ENCODE measurements around the gene LEF1. TPM values are rescaled to one million over a fixed set of nuclear protein-coding genes. Genes with fewer than 3 reads are reported as not detected.

The LEF1 gene
- total and polyA plus RNA-seq, 2 donors (not counting 1 experiment from before 2014, with no cell fraction given): 2.4 to 5.1 TPM

- no peaks in the 10 kb centered on the region for H3K9me3 Mint-ChIP-seq (ENCODE audit: insufficient read depth)
- peaks cover 5 to 9% of the 10 kb centered on the region in 2 experiments for H3K36me3 ChIP-seq (replicated peaks in 1 of 2; ENCODE audit: control extremely low read depth in 1 of 2, control insufficient read depth in 1 of 2, extremely low read depth in 1 of 2, insufficient read depth in 2 of 2, low read length in 1 of 2)
- no CpG with 5 or more reads among the region's 2 CpGs for WGBS (ENCODE audit: insufficient coverage)
- no peak overlapping the region for H3K27ac ChIP-seq (ENCODE audit: low read length in 2 of 2)
- no peaks in the 10 kb centered on the region for H3K4me1 ChIP-seq (ENCODE audit: control insufficient read depth in 2 of 2, insufficient read depth in 2 of 2, low read length in 2 of 2)
- no peak for TF ChIP-seq EZH2 (IDR thresholded peaks at IDR 0.05; ENCODE audit: borderline replicate concordance, insufficient read depth, low read depth, low read length, poor library complexity, severe bottlenecking)
- TF ChIP-seq, protein P1, sequence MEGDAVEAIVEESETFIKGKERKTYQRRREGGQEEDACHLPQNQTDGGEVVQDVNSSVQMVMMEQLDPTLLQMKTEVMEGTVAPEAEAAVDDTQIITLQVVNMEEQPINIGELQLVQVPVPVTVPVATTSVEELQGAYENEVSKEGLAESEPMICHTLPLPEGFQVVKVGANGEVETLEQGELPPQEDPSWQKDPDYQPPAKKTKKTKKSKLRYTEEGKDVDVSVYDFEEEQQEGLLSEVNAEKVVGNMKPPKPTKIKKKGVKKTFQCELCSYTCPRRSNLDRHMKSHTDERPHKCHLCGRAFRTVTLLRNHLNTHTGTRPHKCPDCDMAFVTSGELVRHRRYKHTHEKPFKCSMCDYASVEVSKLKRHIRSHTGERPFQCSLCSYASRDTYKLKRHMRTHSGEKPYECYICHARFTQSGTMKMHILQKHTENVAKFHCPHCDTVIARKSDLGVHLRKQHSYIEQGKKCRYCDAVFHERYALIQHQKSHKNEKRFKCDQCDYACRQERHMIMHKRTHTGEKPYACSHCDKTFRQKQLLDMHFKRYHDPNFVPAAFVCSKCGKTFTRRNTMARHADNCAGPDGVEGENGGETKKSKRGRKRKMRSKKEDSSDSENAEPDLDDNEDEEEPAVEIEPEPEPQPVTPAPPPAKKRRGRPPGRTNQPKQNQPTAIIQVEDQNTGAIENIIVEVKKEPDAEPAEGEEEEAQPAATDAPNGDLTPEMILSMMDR (IDR thresholded peaks at IDR 0.05): no peak
- DNase-seq (no peak), ATAC-seq (ENCODE audit: low read depth) (no peak)
- no peak overlapping the region for H3K4me2 ChIP-seq (replicated peaks; ENCODE audit: low read depth, low read length, poor library complexity, severe bottlenecking)
- no peak overlapping the region for H3K4me3 Mint-ChIP-seq
- intact Hi-C loops (cut with micrococcal nuclease): no loop called here
- no peak overlapping the region for H2AFZ ChIP-seq (ENCODE audit: insufficient read depth, low read depth, low read length, poor library complexity, severe bottlenecking)
- ChIA-PET CTCF (interaction anchor here (3.4 kb wide), 1 partner anchor 20 kb away, joined by 19 read pairs; no protein-coding TSS in a partner anchor), POLR2A (no interaction called here)
- no peaks in the 10 kb centered on the region for H3K9me3 ChIP-seq (ENCODE audit: control extremely low read depth in 1 of 3, control insufficient read depth in 2 of 3, insufficient read depth in 1 of 3, low read length in 2 of 3)
- peaks cover 13% of the 10 kb centered on the region for H3K4me1 Mint-ChIP-seq
- H3K9ac ChIP-seq (ENCODE audit: low read length): no peak overlapping the region
- peaks cover 8% of the 10 kb centered on the region for H4K20me1 ChIP-seq (ENCODE audit: control insufficient read depth, insufficient read depth, low read length, poor library complexity, severe bottlenecking)
- no peaks in the 10 kb centered on the region for H3K27me3 Mint-ChIP-seq
- no peak overlapping the region for H3K4me3 ChIP-seq (ENCODE audit: control extremely low read depth in 1 of 5, extremely low read depth in 1 of 5, insufficient read depth in 1 of 5, low read depth in 2 of 5, low read length in 4 of 5)
- no peaks in the 10 kb centered on the region for H3K27me3 ChIP-seq (replicated peaks in 1 of 4; ENCODE audit: control extremely low read depth in 1 of 4, control insufficient read depth in 3 of 4, insufficient read depth in 4 of 4, low read length in 3 of 4)
- H3K27ac Mint-ChIP-seq: no peak overlapping the region
- peaks cover 41% of the 10 kb centered on the region for H3K79me2 ChIP-seq (ENCODE audit: control insufficient read depth, insufficient read depth, low read length)
These were observed 168.7 kb downstream of the LEF1 start for GRCh38 chr4:107999932-108000539.

GRCh38 chr4:107997794-107998193 lies 170.9 kb downstream of the LEF1 start:
- Mint-ChIP-seq H3K9me3 (ENCODE audit: insufficient read depth) (no peaks in the 10 kb centered on the region), H3K4me1 (peaks cover 32% of the 10 kb centered on the region), H3K27ac (no peak overlapping the region), H3K27me3 (no peaks in the 10 kb centered on the region), H3K4me3 (no peak overlapping the region)
- Histone ChIP-seq H4K20me1 (ENCODE audit: control insufficient read depth, insufficient read depth, low read length, poor library complexity, severe bottlenecking) (peaks cover 9% of the 10 kb centered on the region), H3K79me2 (ENCODE audit: control insufficient read depth, insufficient read depth, low read length) (peaks cover 56% of the 10 kb centered on the region), H3K27me3 (replicated peaks in 1 of 4; ENCODE audit: control extremely low read depth in 1 of 4, control insufficient read depth in 3 of 4, insufficient read depth in 4 of 4, low read length in 3 of 4) (no peaks in the 10 kb centered on the region), H3K9ac (ENCODE audit: low read length) (no peak overlapping the region), H3K9me3 (ENCODE audit: control extremely low read depth in 1 of 3, control insufficient read depth in 2 of 3, insufficient read depth in 1 of 3, low read length in 2 of 3) (no peaks in the 10 kb centered on the region), H3K36me3 (replicated peaks in 1 of 2; ENCODE audit: control extremely low read depth in 1 of 2, control insufficient read depth in 1 of 2, extremely low read depth in 1 of 2, insufficient read depth in 2 of 2, low read length in 1 of 2) (peaks cover 5 to 9% of the 10 kb centered on the region in 2 experiments), H3K4me3 (ENCODE audit: control extremely low read depth in 1 of 5, extremely low read depth in 1 of 5, insufficient read depth in 1 of 5, low read depth in 2 of 5, low read length in 4 of 5) (no peak overlapping the region), H2AFZ (ENCODE audit: insufficient read depth, low read depth, low read length, poor library complexity, severe bottlenecking) (no peak overlapping the region), H3K4me2 (replicated peaks; ENCODE audit: low read depth, low read length, poor library complexity, severe bottlenecking) (no peak overlapping the region), H3K27ac (ENCODE audit: low read length in 2 of 2) (no peak overlapping the region), H3K4me1 (ENCODE audit: control insufficient read depth in 2 of 2, insufficient read depth in 2 of 2, low read length in 2 of 2) (peaks cover 17 to 20% of the 10 kb centered on the region in 2 donors)
- intact Hi-C loops (cut with micrococcal nuclease): no loop called here
- no peak for TF ChIP-seq EZH2 (IDR thresholded peaks at IDR 0.05; ENCODE audit: borderline replicate concordance, insufficient read depth, low read depth, low read length, poor library complexity, severe bottlenecking)
- TF ChIP-seq, protein P1 (IDR thresholded peaks at IDR 0.05): no peak
- ATAC-seq (ENCODE audit: low read depth) (no peak), DNase-seq (no peak)
- CTCF ChIA-PET: interaction anchor here (3.4 kb wide), 1 partner anchor 22 kb away, joined by 19 read pairs; no protein-coding TSS in a partner anchor
- POLR2A ChIA-PET: no interaction called here
- WGBS (ENCODE audit: insufficient coverage): 100% methylated on average over 1 of the region's 2 CpGs

All from B cell (primary cell).